ENCODE measurements around the gene CHD5. TPM values are rescaled to one million over a fixed set of nuclear protein-coding genes. Genes with fewer than 3 reads are reported as not detected.

CHD5 gene
- polyA plus RNA-seq, 3 donors, result 0.09 to 0.16 (median 0.11) TPM

- no peak overlapping the region for H3K27ac ChIP-seq (ENCODE audit: low read depth, low read length)
- WGBS, 3 donors, result 20 to 41% (median 20%) methylated on average over 24 to 25 of the region's 25 CpGs
Observed at GRCh38 chr1:6206520-6206855, 26.4 kb upstream of the CHD5 start.

GRCh38 chr1:6205849-6206519, 25.9 kb upstream of the CHD5 start, which contains the start of gene RNF207:
RNF207 (plus strand) TSS chr1:6206119; CDS start chr1:6206536, 417 bp downstream.
- H3K27ac ChIP-seq (ENCODE audit: low read depth, low read length), result no peak within 1 kb of the TSS
- 2 to 7% (median 2%) methylated on average over 58 to 66 of the region's 66 CpGs for WGBS, 3 donors

- H3K27ac ChIP-seq (ENCODE audit: low read depth, low read length), result no peak overlapping the region
- 87 to 92% (median 90%) methylated on average over 7 of the region's 7 CpGs for WGBS, 3 donors
Observed at GRCh38 chr1:6202256-6202655, 22.1 kb upstream of the CHD5 start.

GRCh38 chr1:6200188-6200809, 20.2 kb upstream of the CHD5 start:
- WGBS, 3 donors, result 70 to 72% (median 72%) methylated on average over 10 of the region's 10 CpGs
- no peak overlapping the region for H3K27ac ChIP-seq (ENCODE audit: low read depth, low read length)

- 1% methylated on average over 51 to 53 of the region's 53 CpGs for WGBS, 3 donors
Observed at GRCh38 chr1:6199298-6200187, 19.4 kb upstream of the CHD5 start, which contains the start of gene RPL22. RPL22 (minus strand) TSS chr1:6199595; CDS start chr1:6199573, 22 bp downstream.

GRCh38 chr1:6198646-6199297, 18.7 kb upstream of the CHD5 start:
- H3K27ac ChIP-seq (ENCODE audit: low read depth, low read length), result no peak overlapping the region
- WGBS, 3 donors, result 0 to 1% (median 1%) methylated on average over 31 of the region's 31 CpGs

More at GRCh38 chr1:6199298-6200187, 19.4 kb upstream of the CHD5 start, which contains the start of gene RPL22:
- H3K27ac ChIP-seq (ENCODE audit: low read depth, low read length), result no peak within 1 kb of the TSS

- no peak overlapping the region for H3K27ac ChIP-seq (ENCODE audit: low read depth, low read length)
- 49 to 73% (median 73%) methylated on average over 6 of the region's 6 CpGs for WGBS, 3 donors
Observed at GRCh38 chr1:6197746-6198427, 17.8 kb upstream of the CHD5 start.

- 87 to 90% methylated on average over 1 of the region's 1 CpG; no CpG with 5 or more reads in 1 of the 3 donors for WGBS, 3 donors
- H3K27ac ChIP-seq (ENCODE audit: low read depth, low read length), result no peak overlapping the region
Observed at GRCh38 chr1:6191968-6192367, 11.8 kb upstream of the CHD5 start.

- WGBS, 3 donors, result 87 to 93% (median 90%) methylated on average over 8 of the region's 8 CpGs
- no peak overlapping the region for H3K27ac ChIP-seq (ENCODE audit: low read depth, low read length)
Observed at GRCh38 chr1:6188466-6188865, 8.3 kb upstream of the CHD5 start.

GRCh38 chr1:6185635-6186382, 5.7 kb upstream of the CHD5 start:
- 67 to 69% (median 67%) methylated on average over 10 of the region's 10 CpGs for WGBS, 3 donors
- H3K27ac ChIP-seq (ENCODE audit: low read depth, low read length), result no peak overlapping the region

- H3K27ac ChIP-seq (ENCODE audit: low read depth, low read length), result no peak overlapping the region
- WGBS, 3 donors, result 58 to 68% (median 63%) methylated on average over 3 of the region's 3 CpGs
Observed at GRCh38 chr1:6185151-6185550, 5.0 kb upstream of the CHD5 start.

GRCh38 chr1:6184083-6184783, 4.1 kb upstream of the CHD5 start:
- no peak overlapping the region for H3K27ac ChIP-seq (ENCODE audit: low read depth, low read length)

GRCh38 chr1:6183520-6183989, 3.4 kb upstream of the CHD5 start:
- no peak overlapping the region for H3K27ac ChIP-seq (ENCODE audit: low read depth, low read length)
- 48 to 58% (median 49%) methylated on average over 6 of the region's 6 CpGs for WGBS, 3 donors

More at GRCh38 chr1:6184083-6184783, 4.1 kb upstream of the CHD5 start:
- 62 to 86% (median 64%) methylated on average over 13 of the region's 13 CpGs for WGBS, 3 donors

GRCh38 chr1:6181347-6181770, 1.2 kb upstream of the CHD5 start:
- no peak overlapping the region for H3K27ac ChIP-seq (ENCODE audit: low read depth, low read length)
- 7 to 10% (median 8%) methylated on average over 10 of the region's 10 CpGs for WGBS, 3 donors

GRCh38 chr1:6180707-6181311, 688 bp upstream of the CHD5 start:
- no peak overlapping the region for H3K27ac ChIP-seq (ENCODE audit: low read depth, low read length)
- WGBS, 3 donors, result 3 to 4% (median 4%) methylated on average over 36 of the region's 36 CpGs

- 0 to 1% (median 0%) methylated on average over 14 to 90 of the region's 92 CpGs for WGBS, 3 donors
- no peak overlapping the region for H3K27ac ChIP-seq (ENCODE audit: low read depth, low read length)
Observed at GRCh38 chr1:6179564-6180175, 451 bp downstream of the CHD5 start.
